SK-N-SH (cell line): ENCODE data around the gene NBL1. TPM values are rescaled to one million over a fixed set of nuclear protein-coding genes. Genes with fewer than 3 reads are reported as not detected.

Experiments used
- CTCF ChIA-PET: fragments of 300-600, 350-600 bp; formaldehyde crosslinking; extraction: SDS; loops from one replicate; lab custom pipeline; 2021; lab: Yijun Ruan, JAX
- POLR2A ChIA-PET: fragments of 350-600 bp; sonication (Branson Sonifier 250); formaldehyde crosslinking; extraction: SDS; loops from one replicate; lab custom pipeline; 2020; ENCODE audit warnings: antibody characterized with exemption, inconsistent platforms; lab: Yijun Ruan, JAX
- DNase-seq: peaks from one replicate; pipeline ENCODE4 v3.0.0; 2012
- H2AFZ ChIP-seq: fragments of 200-600 bp; sonication (generic); 2 replicates; pipeline ENCODE4 v1.8.1; 2016; ENCODE audit warnings: antibody characterized with exemption, mild to moderate bottlenecking, low read depth
- H3F3A ChIP-seq: fragments of 200-600 bp; sonication (generic); replicated peaks from 2 replicates; pipeline ENCODE3; 2016; ENCODE audit warnings: antibody characterized with exemption, mild to moderate bottlenecking; ENCODE audit not compliant: insufficient read depth
- H3K27ac ChIP-seq, 2 experiments: fragments of 200-500 bp in 1 of 2; fragments of 200-600 bp in 1 of 2; sonication (Bioruptor generic) in 1 of 2; sonication (generic), shearing (Covaris generic) in 1 of 2; 2 replicates each; pipeline versions ENCODE4 v1.5.1 to v1.6.1; 2014 to 2016; ENCODE audit warnings: low read depth in 2 of 2, inconsistent platforms in 1 of 2, low read length in 1 of 2, mild to moderate bottlenecking in 1 of 2, mixed read lengths in 1 of 2
- H3K27me3 ChIP-seq: fragments of 200-600 bp; sonication (generic), shearing (Covaris generic); 2 replicates; pipeline ENCODE4 v1.6.1; 2016; ENCODE audit warnings: mixed run types; ENCODE audit not compliant: insufficient read depth
- H3K36me3 ChIP-seq, 2 experiments: fragments of 200-500 bp in 1 of 2; fragments of 200-600 bp in 1 of 2; sonication (Bioruptor generic) in 1 of 2; sonication (generic) in 1 of 2; replicated peaks in 1 of 2; 2 replicates each; pipeline versions ENCODE3 to v1.5.1; 2014 to 2016; ENCODE audit warnings: low read length in 1 of 2, mild to moderate bottlenecking in 1 of 2; ENCODE audit not compliant: insufficient read depth in 2 of 2, control insufficient read depth in 1 of 2
- H3K4me1 ChIP-seq, 2 experiments: fragments of 200-500 bp in 1 of 2; fragments of 200-600 bp in 1 of 2; sonication (Bioruptor generic) in 1 of 2; sonication (generic), shearing (Covaris generic) in 1 of 2; 2 replicates each; pipeline versions ENCODE4 v1.5.1 to v1.6.1; 2014 to 2016; ENCODE audit warnings: low read depth in 1 of 2, low read length in 1 of 2, mixed run types in 1 of 2; ENCODE audit not compliant: insufficient read depth in 2 of 2, control insufficient read depth in 1 of 2
- H3K4me2 ChIP-seq: fragments of 200-600 bp; sonication (generic), shearing (Covaris generic); 2 replicates; pipeline ENCODE4 v1.6.1; 2017; ENCODE audit warnings: mixed run types
- H3K4me3 ChIP-seq, 2 experiments: fragments of 200-500 bp in 1 of 2; fragments of 200-600 bp in 1 of 2; sonication (Bioruptor generic) in 1 of 2; sonication (generic), shearing (Covaris generic) in 1 of 2; 2 replicates each; pipeline versions ENCODE4 v1.5.1 to v1.8.1; 2014 to 2016; ENCODE audit warnings: low read depth in 2 of 2, inconsistent platforms in 1 of 2, low read length in 1 of 2, mild to moderate bottlenecking in 1 of 2, mixed read lengths in 1 of 2, moderate library complexity in 1 of 2
- H3K79me2 ChIP-seq: fragments of 200-600 bp; sonication (generic); 2 replicates; pipeline ENCODE4 v1.8.1; 2017; ENCODE audit warnings: mild to moderate bottlenecking; ENCODE audit not compliant: insufficient read depth
- H3K9ac ChIP-seq: fragments of 200-600 bp; sonication (generic); 2 replicates; pipeline ENCODE4 v1.6.1; 2017; ENCODE audit warnings: mixed run types
- H3K9me2 ChIP-seq: fragments of 200-600 bp; sonication (generic); 2 replicates; pipeline ENCODE4 v1.6.1; 2017; ENCODE audit warnings: mixed run types
- H3K9me3 ChIP-seq: fragments of 200-600 bp; sonication (generic); 2 replicates; pipeline ENCODE4 v1.6.1; 2017; ENCODE audit warnings: mixed run types, mild to moderate bottlenecking, moderate library complexity
- H4K20me1 ChIP-seq: fragments of 200-600 bp; sonication (generic); 2 replicates; pipeline ENCODE4 v1.6.1; 2017; ENCODE audit warnings: mild to moderate bottlenecking, mixed run types; ENCODE audit not compliant: insufficient read depth
- EP300 ChIP-seq, 2 experiments: IDR thresholded peaks; 2 replicates each; pipeline versions ENCODE4 v1.4.0 to v1.6.1; 2012; ENCODE audit warnings: borderline replicate concordance in 1 of 2, low read depth in 1 of 2, low read length in 1 of 2
- FOXJ3 ChIP-seq: sonication (generic); formaldehyde crosslinking; IDR thresholded peaks from 2 replicates; pipeline ENCODE4 v1.5.1; 2020; ENCODE audit warnings: mild to moderate bottlenecking, missing genetic modification reagents
- GATA2 ChIP-seq: sonication (generic); formaldehyde crosslinking; IDR thresholded peaks from 2 replicates; pipeline ENCODE4 v1.5.0; 2020; ENCODE audit warnings: mild to moderate bottlenecking, missing genetic modification reagents
- IRF3 ChIP-seq: fragments of 150-350 bp; IDR thresholded peaks from 2 replicates; pipeline ENCODE4 v1.6.1; 2016; ENCODE audit warnings: mild to moderate bottlenecking, low read depth, low read length
- MAX ChIP-seq: IDR thresholded peaks from 2 replicates; pipeline ENCODE4 v1.4.0; 2012; ENCODE audit warnings: low read depth
- MXI1 ChIP-seq: IDR thresholded peaks from 2 replicates; pipeline ENCODE4 v1.6.1; 2012; ENCODE audit warnings: mild to moderate bottlenecking, low read depth, low read length, improper control_type of control experiment
- NFIC ChIP-seq: IDR thresholded peaks from 2 replicates; pipeline ENCODE4 v1.4.0; 2012; ENCODE audit warnings: borderline replicate concordance
- PBX3 ChIP-seq: IDR thresholded peaks from 2 replicates; pipeline ENCODE4; 2012
- RAD21 ChIP-seq: IDR thresholded peaks from 2 replicates; pipeline ENCODE4 v1.6.1; 2012; ENCODE audit warnings: mild to moderate bottlenecking, low read length
- RCOR1 ChIP-seq: fragments of 150-350 bp; IDR thresholded peaks from 2 replicates; pipeline ENCODE4 v1.6.1; 2017; ENCODE audit warnings: antibody characterized with exemption, low read length
- REST ChIP-seq: IDR thresholded peaks from 2 replicates; pipeline ENCODE4 v1.6.1; 2012; ENCODE audit warnings: mild to moderate bottlenecking, low read depth, low read length, moderate library complexity
- RFX5 ChIP-seq: IDR thresholded peaks from 2 replicates; pipeline ENCODE4 v1.6.1; 2012; ENCODE audit warnings: mild to moderate bottlenecking, improper control_type of control experiment, low read length
- SIN3A ChIP-seq: IDR thresholded peaks from 2 replicates; pipeline ENCODE4 v1.6.1; 2012; ENCODE audit warnings: low read depth, mild to moderate bottlenecking, low read length, moderate library complexity, borderline replicate concordance
- SMC3 ChIP-seq: IDR thresholded peaks from 2 replicates; pipeline ENCODE4 v1.6.1; 2012; ENCODE audit warnings: low read depth, low read length, improper control_type of control experiment
- TCF12 ChIP-seq: IDR thresholded peaks from 2 replicates; pipeline ENCODE4 v1.4.0; 2012
- TEAD4 ChIP-seq: IDR thresholded peaks from 2 replicates; pipeline ENCODE4 v1.4.0; 2012; ENCODE audit warnings: mild to moderate bottlenecking, borderline replicate concordance; ENCODE audit not compliant: insufficient read depth
- USF1 ChIP-seq: IDR thresholded peaks from 2 replicates; pipeline ENCODE4 v1.4.0; 2012; ENCODE audit warnings: low read depth, borderline replicate concordance
- WGBS: methylation state at CpG from one replicate; pipeline ENCODE4 v1.1.6; 2017; ENCODE audit warnings: low lambda C conversion rate; 5-methylcytosine and 5-hydroxymethylcytosine counted together
- polyA plus RNA-seq, 3 experiments: library from polyadenylated mRNA; depleted of rRNA; stranded (reverse); fragments of >200 nt; gene quantifications; 2 replicates each; pipeline ENCODE4 v1.2.3, GENCODE V29; 2012

Gene NBL1
- polyA plus RNA-seq, 1 of the 3 experiments (the other 2 are of a cell fraction), result 36.1 TPM

GRCh38 chr1:19613171-19613703 lies 30.9 kb upstream of the NBL1 start (continued):
- no peak for TF ChIP-seq REST

- 90% methylated on average over 6 of the region's 6 CpGs for WGBS
- no peak for DNase-seq
- H3K36me3 ChIP-seq, result peaks cover 15 to 16% of the 10 kb centered on the region in 2 experiments
- H3K4me2 ChIP-seq, result no peak overlapping the region
- H3K9me3 ChIP-seq, result no peaks in the 10 kb centered on the region
- H4K20me1 ChIP-seq, result peaks cover 26% of the 10 kb centered on the region
- no peak for TF ChIP-seq RFX5
- no peak for TF ChIP-seq RCOR1
- no peak for TF ChIP-seq EP300 (IDR thresholded peaks at IDR 0.05; ENCODE audit: borderline replicate concordance in 1 of 2, low read depth in 1 of 2, low read length in 1 of 2)
- no peak for TF ChIP-seq TCF12
- no peak for TF ChIP-seq TEAD4
- no peak for TF ChIP-seq NFIC
- TF ChIP-seq GATA2 (CRISPR knock-in tag), result no peak
- TF ChIP-seq MXI1, result no peak
- no peaks in the 10 kb centered on the region for H3K9me2 ChIP-seq
- H3K27ac ChIP-seq, result no peak overlapping the region
- H2AFZ ChIP-seq, result no peak overlapping the region
- H3K79me2 ChIP-seq, result peaks cover 84% of the 10 kb centered on the region
- peaks cover 4 to 6% of the 10 kb centered on the region in 2 experiments; a peak in 2 of 4 replicates for H3K4me1 ChIP-seq
- no peak overlapping the region for H3K4me3 ChIP-seq
- H3F3A ChIP-seq, result peaks cover 9% of the 10 kb centered on the region
- H3K9ac ChIP-seq, result no peak overlapping the region
- POLR2A ChIA-PET, result no interaction called here
- no peaks in the 10 kb centered on the region for H3K27me3 ChIP-seq
- CTCF ChIA-PET, result interaction anchor here (0.8 kb wide), 1 partner anchor 13 kb away, joined by 3 read pairs; no protein-coding TSS in a partner anchor
Measured at GRCh38 chr1:19615438-19615837, 28.7 kb upstream of the NBL1 start.

GRCh38 chr1:19616489-19616888 lies 27.6 kb upstream of the NBL1 start:
- no peak for DNase-seq
- 67% methylated on average over 2 of the region's 2 CpGs for WGBS
- peaks cover 34% of the 10 kb centered on the region for H4K20me1 ChIP-seq
- H3F3A ChIP-seq, result peaks cover 6% of the 10 kb centered on the region
- H3K4me3 ChIP-seq, result no peak overlapping the region
- H3K36me3 ChIP-seq, result peaks cover 11 to 15% of the 10 kb centered on the region in 2 experiments
- CTCF ChIA-PET, result interaction anchor here (0.6 kb wide), 1 partner anchor 87 kb away, joined by 4 read pairs; no protein-coding TSS in a partner anchor
- no peak overlapping the region for H2AFZ ChIP-seq
- H3K27me3 ChIP-seq, result no peaks in the 10 kb centered on the region
- H3K9me2 ChIP-seq, result no peaks in the 10 kb centered on the region
- peaks cover 84% of the 10 kb centered on the region for H3K79me2 ChIP-seq
- POLR2A ChIA-PET, result no interaction called here
- H3K9me3 ChIP-seq, result no peaks in the 10 kb centered on the region
- no peak overlapping the region for H3K9ac ChIP-seq
- peaks cover 4 to 7% of the 10 kb centered on the region in 2 experiments; a peak in 3 of 4 replicates for H3K4me1 ChIP-seq
- H3K4me2 ChIP-seq, result no peak overlapping the region
- peak overlapping the region in 1 of 2 experiments; percentile 26; a peak in 1 of 4 replicates for H3K27ac ChIP-seq
- no peak for TF ChIP-seq IRF3
- TF ChIP-seq MAX, result no peak
- no peak for TF ChIP-seq SMC3
- TF ChIP-seq NFIC, result no peak
- no peak for TF ChIP-seq USF1
- TF ChIP-seq RAD21, result no peak
- TF ChIP-seq EP300 (IDR thresholded peaks at IDR 0.05; ENCODE audit: borderline replicate concordance in 1 of 2, low read depth in 1 of 2, low read length in 1 of 2), result no peak
- no peak for TF ChIP-seq TEAD4
- TF ChIP-seq PBX3, result no peak
- no peak for TF ChIP-seq SIN3A
- no peak for TF ChIP-seq TCF12
- no peak for TF ChIP-seq FOXJ3 (CRISPR knock-in tag)
